ENCODE measurements around the gene CCDC185.

The CCDC185 gene

DNA sequence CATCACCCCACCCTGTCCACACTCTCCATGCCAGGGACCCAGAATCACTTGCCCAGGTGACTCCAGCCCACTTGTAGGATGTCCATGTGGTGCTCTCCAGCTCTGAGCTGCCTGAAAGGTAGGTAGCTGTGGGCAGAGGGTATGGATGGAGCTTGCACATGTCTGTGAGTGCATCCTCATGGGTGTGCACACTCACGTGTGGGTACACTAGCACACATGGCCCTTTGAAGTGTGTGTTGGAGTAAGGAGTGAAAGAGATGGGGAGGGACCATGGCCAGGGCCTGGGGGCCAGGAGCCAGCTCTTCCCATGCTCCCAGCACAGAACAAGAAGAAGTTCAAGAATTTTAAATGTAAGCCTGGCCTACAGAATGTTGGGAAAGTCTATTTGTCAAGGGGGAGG, 50.2 kb downstream of the CCDC185 start:
- DNase-seq, result no peak

- DNase-seq, result no peak
These were observed 51.2 kb downstream of the CCDC185 start for GRCh38 chr1:223444411-223444810.

All from SIG-M5 (cell line).